Prostate gland (tissue), 2 donors: Measurements from ENCODE around the gene CCT2. TPM values are rescaled to one million over a fixed set of nuclear protein-coding genes. Genes with fewer than 3 reads are reported as not detected.

Experiments
- DNase-seq: peaks from one replicate; pipeline ENCODE4 v3.0.0-alpha.2; 2019; ENCODE audit warnings: low spot score
- H3K27ac ChIP-seq, 2 donors: fragments of 200-600 bp; sonication (generic); 2 replicates each; pipeline ENCODE4 v1.5.1; 2017 to 2019
- H3K27me3 ChIP-seq: fragments of 200-600 bp; sonication (generic); replicated peaks from 2 replicates; pipeline ENCODE4 v1.5.1; 2019; ENCODE audit not compliant: insufficient read depth
- H3K36me3 ChIP-seq, 2 donors: fragments of 200-600 bp; sonication (generic); 1 replicate in 1 of 2; 2 replicates in 1 of 2; pipeline versions ENCODE4 v1.5.1 to v1.8.1; 2017 to 2019
- H3K4me1 ChIP-seq: fragments of 200-600 bp; sonication (generic); replicated peaks from 2 replicates; pipeline ENCODE4 v1.5.1; 2019
- H3K4me3 ChIP-seq, 2 donors: fragments of 200-600 bp; sonication (generic); 2 replicates each; pipeline ENCODE4 v1.5.1; 2017 to 2019
- H3K9me3 ChIP-seq: fragments of 200-600 bp; sonication (generic); 2 replicates; pipeline ENCODE4 v1.5.1; 2017
- POLR2A ChIP-seq: fragments of 450-650 bp; IDR thresholded peaks from one replicate; pipeline ENCODE4 v1.6.1; 2016; ENCODE audit warnings: antibody characterized with exemption, mild to moderate bottlenecking
- POLR2AphosphoS5 ChIP-seq: sonication (generic); formaldehyde crosslinking; IDR thresholded peaks from one replicate; pipeline ENCODE4 v1.6.1; 2017; ENCODE audit warnings: antibody characterized with exemption
- WGBS: methylation state at CpG from one replicate; pipeline ENCODE4 v1.1.5; 2018; 5-methylcytosine and 5-hydroxymethylcytosine counted together
- intact Hi-C: fragments of 100-400 bp; cut with DNase I; formaldehyde crosslinking; loops from one replicate; pipeline ENCODE4 v1.14.2; 2022
- total RNA-seq, 2 donors: library from RNA; depleted of rRNA; stranded (reverse); fragments of >200 nt; gene quantifications; one replicate each; pipeline ENCODE4 v1.1.0, GENCODE V29; 2016
- TF ChIP-seq, protein P1 (sequence below), 4 experiments: fragments of 200-600 bp in 2 of 4; fragments of 450-650 bp in 2 of 4; sonication (generic) in 2 of 4; IDR thresholded peaks; 1 replicate in 3 of 4; 2 replicates in 1 of 4; pipeline ENCODE4 v1.5.1; 2016 to 2019; ENCODE audit warnings: antibody characterized with exemption in 4 of 4, mild to moderate bottlenecking in 2 of 4, moderate library complexity in 2 of 4

The CCT2 gene
- total RNA-seq, 2 donors from 2014 or later: 86.7 to 116 TPM

DNA sequence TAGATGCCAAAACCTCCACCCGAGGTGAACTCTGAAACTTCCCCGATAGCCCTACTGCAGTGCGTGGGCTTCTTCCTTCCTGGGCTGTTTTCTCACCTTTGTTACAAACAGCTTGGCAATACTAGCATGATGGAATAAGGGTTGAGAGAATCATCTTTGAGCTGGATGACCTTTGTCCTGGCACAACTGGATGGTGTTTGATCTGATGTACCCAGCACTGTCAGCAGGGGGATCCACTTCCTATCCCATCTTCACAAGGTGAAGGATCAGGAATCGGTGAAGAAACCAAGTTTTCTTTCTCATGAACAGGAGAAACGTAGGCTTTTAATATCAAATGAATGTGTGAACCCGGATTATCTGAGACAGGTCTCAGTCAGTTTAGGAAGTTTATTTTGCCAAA is 44.9 kb downstream of the CCT2 start:
- Histone ChIP-seq H3K27ac (no peak overlapping the region), H3K4me1 (no peaks in the 10 kb centered on the region), H3K27me3 (no peaks in the 10 kb centered on the region), H3K36me3 (no peaks in the 10 kb centered on the region), H3K9me3 (no peaks in the 10 kb centered on the region), H3K4me3 (no peak overlapping the region)
- intact Hi-C loops: no loop called here
- 84% methylated on average over 6 of the region's 6 CpGs for WGBS
- no peak for TF ChIP-seq POLR2A
- TF ChIP-seq POLR2AphosphoS5: no peak
- TF ChIP-seq, protein P1, sequence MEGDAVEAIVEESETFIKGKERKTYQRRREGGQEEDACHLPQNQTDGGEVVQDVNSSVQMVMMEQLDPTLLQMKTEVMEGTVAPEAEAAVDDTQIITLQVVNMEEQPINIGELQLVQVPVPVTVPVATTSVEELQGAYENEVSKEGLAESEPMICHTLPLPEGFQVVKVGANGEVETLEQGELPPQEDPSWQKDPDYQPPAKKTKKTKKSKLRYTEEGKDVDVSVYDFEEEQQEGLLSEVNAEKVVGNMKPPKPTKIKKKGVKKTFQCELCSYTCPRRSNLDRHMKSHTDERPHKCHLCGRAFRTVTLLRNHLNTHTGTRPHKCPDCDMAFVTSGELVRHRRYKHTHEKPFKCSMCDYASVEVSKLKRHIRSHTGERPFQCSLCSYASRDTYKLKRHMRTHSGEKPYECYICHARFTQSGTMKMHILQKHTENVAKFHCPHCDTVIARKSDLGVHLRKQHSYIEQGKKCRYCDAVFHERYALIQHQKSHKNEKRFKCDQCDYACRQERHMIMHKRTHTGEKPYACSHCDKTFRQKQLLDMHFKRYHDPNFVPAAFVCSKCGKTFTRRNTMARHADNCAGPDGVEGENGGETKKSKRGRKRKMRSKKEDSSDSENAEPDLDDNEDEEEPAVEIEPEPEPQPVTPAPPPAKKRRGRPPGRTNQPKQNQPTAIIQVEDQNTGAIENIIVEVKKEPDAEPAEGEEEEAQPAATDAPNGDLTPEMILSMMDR (IDR thresholded peaks at IDR 0.05): no peak
- DNase-seq: no peak

DNA sequence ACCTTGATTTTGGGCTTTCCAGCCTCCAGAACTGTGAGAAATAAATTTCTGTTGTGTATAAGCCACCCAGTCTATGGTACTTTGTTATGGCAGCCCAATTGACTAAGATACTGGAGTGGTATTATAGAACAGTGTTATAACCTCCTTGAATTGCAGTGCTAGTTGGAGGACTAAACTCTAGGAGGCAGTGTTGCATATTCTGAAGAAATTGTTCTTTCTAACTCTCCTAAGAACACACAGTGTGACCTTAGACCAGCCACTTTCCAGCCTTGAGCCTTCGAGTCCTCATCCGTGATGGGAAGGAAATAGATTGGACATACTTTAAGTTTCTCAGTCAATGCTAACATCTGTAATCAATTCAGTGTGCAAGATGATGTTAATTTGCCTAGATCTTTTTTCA is 47.8 kb downstream of the CCT2 start:
- WGBS: 86% methylated on average over 2 of the region's 2 CpGs
- no peak for DNase-seq
- no peaks in the 10 kb centered on the region for H3K36me3 ChIP-seq
- H3K27me3 ChIP-seq: no peaks in the 10 kb centered on the region
- no peak overlapping the region for H3K27ac ChIP-seq
- intact Hi-C loops: no loop called here
- H3K9me3 ChIP-seq: no peaks in the 10 kb centered on the region
- TF ChIP-seq, protein P1 (IDR thresholded peaks at IDR 0.05): no peak
- no peak overlapping the region for H3K4me3 ChIP-seq
- H3K4me1 ChIP-seq: no peaks in the 10 kb centered on the region

- intact Hi-C loops: loop anchor here (5.0 kb wide), 1 partner anchor 282 kb away; the partner anchor contains the start of gene YEATS4
- Histone ChIP-seq H3K27ac (no peak overlapping the region), H3K36me3 (no peaks in the 10 kb centered on the region), H3K27me3 (no peaks in the 10 kb centered on the region), H3K4me1 (no peaks in the 10 kb centered on the region), H3K9me3 (no peaks in the 10 kb centered on the region), H3K4me3 (no peak overlapping the region)
- TF ChIP-seq POLR2A (no peak), POLR2AphosphoS5 (no peak)
- TF ChIP-seq, protein P1 (IDR thresholded peaks at IDR 0.05): peak; percentile 30 to 72 (median 65)
- WGBS: 33% methylated on average over 12 of the region's 12 CpGs
- DNase-seq: peak; percentile 21
These were observed 54.2 kb downstream of the CCT2 start for GRCh38 chr12:69639400-69640016.

GRCh38 chr12:69641546-69641945 is 56.3 kb downstream of the CCT2 start:
- Histone ChIP-seq H3K9me3 (no peaks in the 10 kb centered on the region), H3K36me3 (no peaks in the 10 kb centered on the region), H3K27ac (no peak overlapping the region), H3K27me3 (no peaks in the 10 kb centered on the region), H3K4me1 (no peaks in the 10 kb centered on the region), H3K4me3 (no peak overlapping the region)
- WGBS: 86% methylated on average over 7 of the region's 7 CpGs
- DNase-seq: no peak
- intact Hi-C loops: no loop called here
- TF ChIP-seq POLR2AphosphoS5 (no peak), POLR2A (no peak)
- TF ChIP-seq, protein P1 (IDR thresholded peaks at IDR 0.05): no peak

- intact Hi-C loops: no loop called here
- H3K4me1 ChIP-seq: no peaks in the 10 kb centered on the region
These were observed 57.3 kb downstream of the CCT2 start for GRCh38 chr12:69642531-69642930.

More at GRCh38 chr12:69642531-69642930, 57.3 kb downstream of the CCT2 start:
- Histone ChIP-seq H3K4me3 (no peak overlapping the region), H3K27ac (no peak overlapping the region), H3K36me3 (no peaks in the 10 kb centered on the region), H3K27me3 (no peaks in the 10 kb centered on the region), H3K9me3 (no peaks in the 10 kb centered on the region)
- TF ChIP-seq POLR2A: no peak
- TF ChIP-seq, protein P1 (IDR thresholded peaks at IDR 0.05): no peak
- no peak for DNase-seq
- 68% methylated on average over 6 of the region's 6 CpGs for WGBS
